Measurements from ENCODE around the gene ABI3.
A peak's percentile ranks its signal among the peaks of the same experiment; 100 is the strongest.

Gene ABI3

GRCh38 chr17:49225554-49226236 is 15.2 kb downstream of the ABI3 start:
- DNase-seq (ENCODE audit: low spot score): no peak

GRCh38 chr17:49226771-49227435 is 16.4 kb downstream of the ABI3 start:
- DNase-seq (ENCODE audit: low spot score): no peak

- peak; percentile 80 for DNase-seq (ENCODE audit: low spot score)
These were observed 17.1 kb downstream of the ABI3 start for GRCh38 chr17:49227436-49228261.

- no peak for DNase-seq (ENCODE audit: low spot score)
These were observed 18.7 kb downstream of the ABI3 start for GRCh38 chr17:49229076-49229804.

- no peak for DNase-seq (ENCODE audit: low spot score)
These were observed 19.5 kb downstream of the ABI3 start for GRCh38 chr17:49229805-49230600.

- DNase-seq (ENCODE audit: low spot score): peak; percentile 84
These were observed 20.4 kb downstream of the ABI3 start, which contains the start of gene PHOSPHO1 for GRCh38 chr17:49230636-49231562. TSS of gene PHOSPHO1 (minus strand) at chr17:49230787. CDS start at chr17:49226691, 4,096 bp downstream.

- no peak for DNase-seq (ENCODE audit: low spot score)
These were observed 21.0 kb downstream of the ABI3 start for GRCh38 chr17:49231563-49231894.

GRCh38 chr17:49234509-49235080 is 24.1 kb downstream of the ABI3 start:
- DNase-seq (ENCODE audit: low spot score): no peak

GRCh38 chr17:49235896-49236295 is 25.4 kb downstream of the ABI3 start:
- no peak for DNase-seq (ENCODE audit: low spot score)

GRCh38 chr17:49239963-49240362 is 29.5 kb downstream of the ABI3 start:
- no peak for DNase-seq (ENCODE audit: low spot score)

- DNase-seq (ENCODE audit: low spot score): no peak
These were observed 30.1 kb downstream of the ABI3 start for GRCh38 chr17:49240619-49241018.

GRCh38 chr17:49241040-49241439 is 30.5 kb downstream of the ABI3 start:
- no peak for DNase-seq (ENCODE audit: low spot score)

GRCh38 chr17:49241692-49242397 is 31.3 kb downstream of the ABI3 start:
- no peak for DNase-seq (ENCODE audit: low spot score)

- DNase-seq (ENCODE audit: low spot score): no peak
These were observed 32.3 kb downstream of the ABI3 start for GRCh38 chr17:49242813-49243212.

GRCh38 chr17:49244839-49245238 is 34.3 kb downstream of the ABI3 start:
- DNase-seq (ENCODE audit: low spot score): no peak

GRCh38 chr17:49247944-49248343 is 37.4 kb downstream of the ABI3 start:
- DNase-seq (ENCODE audit: low spot score): no peak

- no peak for DNase-seq (ENCODE audit: low spot score)
These were observed 38.8 kb downstream of the ABI3 start for GRCh38 chr17:49249292-49249794.

- no peak for DNase-seq (ENCODE audit: low spot score)
These were observed 39.5 kb downstream of the ABI3 start for GRCh38 chr17:49249890-49250522.

Measured in CD4-positive, alpha-beta T cell treated with Interleukin-2 at 100 ng/mL for 4 hours (primary cell).